Stimulated activated CD4-positive, alpha-beta T cell treated with anti-CD3 and anti-CD28 coated beads, Interleukin-4, amount 100 ng/mL, for 4 hours (primary cell): ENCODE measurements around the gene RDH8.
"Not testable (repeated sequence)": the region's sequence is repeated elsewhere in the genome, so short reads cannot be mapped to it uniquely, and the experiment has no call there.

ENCODE experiments used
- DNase-seq, 2 experiments: peaks; one replicate each; pipeline ENCODE4 v3.0.0-alpha.2; 2020

RDH8 gene

DNA sequence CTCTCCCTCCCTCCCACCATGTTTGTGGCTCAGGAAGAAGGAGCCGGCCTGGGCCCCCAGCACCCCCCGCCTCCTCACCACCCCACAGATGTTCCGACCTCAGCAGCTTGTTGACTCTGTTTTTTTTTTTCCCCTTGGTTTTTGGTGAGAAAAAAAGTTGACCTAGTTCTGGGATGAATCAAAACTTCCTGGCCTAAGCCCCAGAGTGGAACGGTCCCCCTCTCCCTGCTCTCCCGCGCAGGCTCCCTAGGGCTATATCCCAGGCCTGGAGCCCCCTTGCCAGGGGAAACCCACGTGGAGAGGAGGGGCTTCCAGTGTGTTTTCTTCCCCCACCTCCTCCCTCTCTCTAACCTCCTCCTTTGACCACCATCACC is 7.0 kb upstream of the RDH8 start:
- DNase-seq: no peak

- no peak for DNase-seq
These were observed 6.4 kb upstream of the RDH8 start for GRCh38 chr19:10006752-10007323.

DNA sequence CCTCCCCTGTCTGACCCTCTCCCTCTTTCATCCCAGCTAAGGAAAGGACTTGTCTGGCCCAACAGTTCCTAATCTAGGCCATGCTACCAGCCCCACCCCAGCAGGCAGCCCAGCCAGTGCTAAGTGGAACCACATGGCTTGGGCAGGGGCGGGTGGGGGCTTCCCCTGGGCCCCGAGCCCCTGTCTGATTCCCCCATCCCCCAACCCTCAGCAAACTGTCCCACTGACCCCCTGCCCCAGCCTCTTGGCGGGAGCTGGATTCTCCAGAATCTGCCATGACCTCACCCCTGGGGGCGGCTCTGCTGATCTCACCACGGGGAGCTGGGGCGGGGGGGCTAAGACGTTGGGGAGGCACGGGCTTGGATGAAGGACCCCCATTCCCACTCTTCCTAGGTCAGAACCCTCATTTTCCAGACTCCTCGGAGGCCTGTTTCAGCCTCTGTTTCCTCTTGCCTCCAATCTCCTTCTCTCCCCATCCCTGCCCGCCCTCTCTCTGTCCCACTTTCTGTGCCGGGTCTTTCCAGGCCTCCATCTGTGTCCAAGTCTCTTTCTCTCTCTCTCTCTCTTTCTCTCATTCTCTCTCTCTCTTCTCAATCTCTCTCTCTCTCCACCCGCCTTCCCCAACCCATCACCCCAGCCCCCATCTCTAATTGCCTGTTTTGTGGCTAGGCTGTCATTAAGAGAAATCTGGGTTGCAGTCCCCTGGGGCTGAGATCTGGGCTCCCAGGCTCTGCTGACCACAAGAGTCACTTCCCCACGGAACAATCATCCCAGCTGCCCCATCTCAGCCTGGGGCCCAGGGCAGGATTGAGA is 5.7 kb upstream of the RDH8 start:
- no peak for DNase-seq

DNA sequence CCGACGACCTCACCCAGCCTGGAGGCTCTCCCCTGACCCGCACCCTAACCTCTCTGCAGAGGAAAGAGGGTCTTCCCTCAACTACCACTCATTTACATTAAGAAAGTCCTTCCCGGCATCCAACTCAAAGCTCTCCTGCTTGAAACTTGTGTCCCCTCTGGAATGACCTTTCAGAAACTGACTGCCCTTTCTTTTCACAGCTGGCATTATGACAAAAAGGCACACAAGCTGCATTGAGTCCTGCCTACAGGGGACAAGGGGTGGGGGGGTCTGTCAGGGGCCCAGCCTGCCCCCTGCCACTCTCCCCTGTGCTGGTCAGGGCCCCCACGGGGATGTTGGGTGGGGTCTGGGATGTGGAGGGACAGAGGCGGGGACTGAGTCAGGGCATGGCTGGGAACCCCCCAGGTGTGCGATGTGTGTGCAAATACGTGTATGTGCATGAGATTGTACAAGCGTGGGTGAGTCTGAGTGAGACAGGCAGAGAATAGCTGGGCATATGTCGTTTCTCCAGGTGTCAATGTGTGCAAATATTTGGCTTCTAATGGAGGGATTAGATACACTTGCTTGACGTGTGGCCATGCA is 5.0 kb upstream of the RDH8 start:
- DNase-seq: no peak

DNA sequence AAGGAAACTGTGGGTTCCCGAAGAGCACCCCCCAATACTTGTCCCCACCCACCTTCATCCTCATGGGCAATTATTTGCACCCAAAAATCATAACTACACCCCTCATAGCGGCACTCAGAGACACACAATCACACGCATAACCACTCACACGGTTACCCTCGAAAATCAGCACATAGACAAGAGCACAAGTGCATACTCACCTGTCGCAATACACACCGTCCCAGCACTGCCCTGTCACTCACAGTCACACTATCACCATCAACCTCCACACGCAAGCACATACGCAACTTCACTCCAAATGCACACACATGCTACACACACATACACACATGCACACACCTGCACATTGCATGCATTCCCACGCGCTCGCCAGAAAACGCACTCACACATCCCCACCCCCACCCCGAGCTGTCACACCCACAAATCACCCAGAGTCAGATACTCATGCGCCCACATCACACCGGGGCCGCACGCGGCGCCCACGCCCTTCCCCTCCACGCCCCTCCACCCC is 3.5 kb upstream of the RDH8 start:
- DNase-seq: peak in 1 of 2 experiments; percentile 30

DNA sequence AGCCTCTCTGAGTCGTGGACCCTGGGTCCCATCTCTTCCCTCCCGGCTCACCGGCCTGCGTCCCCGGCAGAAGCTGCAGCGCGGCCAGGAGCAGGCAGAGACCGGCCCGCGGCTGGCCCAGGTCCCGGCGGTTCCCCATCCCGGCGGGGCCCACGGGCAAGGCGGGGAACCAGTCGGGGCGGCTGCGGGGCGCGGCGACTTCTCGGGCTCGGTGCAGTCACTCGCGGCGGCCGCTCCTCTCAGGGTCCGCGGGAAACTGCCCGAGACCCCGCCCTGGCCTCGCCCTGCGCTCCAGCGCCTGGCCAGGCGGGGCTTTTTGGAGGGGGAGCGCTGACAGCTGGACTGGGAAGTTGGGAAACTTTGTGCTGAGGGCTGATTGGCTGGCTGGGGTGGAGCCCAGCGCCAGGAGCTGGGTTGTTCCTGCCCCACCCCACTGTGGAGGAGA is 3.0 kb upstream of the RDH8 start, which contains the start of gene COL5A3:
Gene COL5A3 (minus strand): TSS at position 258 of the 445 bp plus-strand sequence. CDS start 119 bp downstream, at position 139.
- DNase-seq: no peak

GRCh38 chr19:10010939-10011338 is 2.3 kb upstream of the RDH8 start:
- no peak for DNase-seq

- DNase-seq: no peak
These were observed 1.3 kb upstream of the RDH8 start for GRCh38 chr19:10011974-10012373.

DNA sequence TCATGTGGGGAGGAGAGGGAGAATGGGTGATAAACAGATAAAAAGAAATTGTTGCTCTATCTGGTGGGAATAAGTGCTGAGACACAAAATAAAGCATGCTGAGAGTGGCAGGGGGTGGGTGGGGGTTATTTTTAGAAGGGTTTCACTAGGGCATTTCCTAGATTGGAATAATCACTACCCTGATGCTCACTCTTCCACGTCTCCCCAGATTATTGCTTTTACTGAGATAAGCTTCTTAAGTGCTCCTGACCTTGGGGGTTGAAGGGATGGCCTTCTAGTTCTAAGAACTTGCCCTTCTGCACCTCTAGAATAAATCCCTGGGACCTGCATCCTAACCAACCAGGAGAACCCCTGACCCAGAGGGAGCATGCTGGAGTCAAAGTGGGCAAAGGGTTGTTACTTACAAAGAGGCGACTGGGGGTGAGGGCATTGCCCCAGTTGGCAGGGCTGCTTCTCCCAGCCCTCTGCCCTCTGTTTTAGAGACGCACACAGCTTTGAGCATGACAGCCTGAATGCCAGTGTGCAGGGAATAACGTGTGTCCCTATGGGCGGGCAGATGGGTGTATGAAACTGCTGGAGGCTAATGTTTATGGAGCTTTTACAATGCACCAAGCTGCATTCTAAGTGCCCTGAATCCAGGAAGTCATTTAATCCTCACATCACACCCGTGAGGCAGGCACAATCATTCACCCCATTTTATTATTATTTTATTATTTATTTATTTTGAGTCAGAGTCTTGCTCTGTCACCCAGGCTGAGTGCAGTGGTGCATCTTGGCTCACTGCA is 743 bp downstream of the RDH8 start:
- DNase-seq: no peak

DNA sequence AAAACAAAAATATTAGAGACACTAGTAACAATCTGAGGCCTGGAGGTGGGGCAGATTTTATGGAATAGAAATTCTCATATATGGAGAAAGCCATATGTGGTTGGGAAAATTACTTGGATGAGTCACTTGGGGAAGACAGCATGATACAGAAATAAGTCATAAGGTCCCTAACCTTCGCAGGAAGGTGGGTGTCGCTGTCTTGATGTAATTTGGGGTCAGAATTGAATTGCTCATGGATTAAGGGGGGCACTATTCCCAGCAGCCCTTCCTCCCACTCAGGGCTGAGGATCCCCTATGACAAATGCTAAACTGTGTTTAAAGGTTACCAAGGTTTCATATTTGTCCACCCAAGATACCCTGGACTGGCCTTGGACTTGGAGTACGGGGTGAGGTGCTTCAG is 5.0 kb downstream of the RDH8 start:
- DNase-seq: no peak

- no peak for DNase-seq
These were observed 5.5 kb downstream of the RDH8 start for GRCh38 chr19:10018786-10019185.

DNA sequence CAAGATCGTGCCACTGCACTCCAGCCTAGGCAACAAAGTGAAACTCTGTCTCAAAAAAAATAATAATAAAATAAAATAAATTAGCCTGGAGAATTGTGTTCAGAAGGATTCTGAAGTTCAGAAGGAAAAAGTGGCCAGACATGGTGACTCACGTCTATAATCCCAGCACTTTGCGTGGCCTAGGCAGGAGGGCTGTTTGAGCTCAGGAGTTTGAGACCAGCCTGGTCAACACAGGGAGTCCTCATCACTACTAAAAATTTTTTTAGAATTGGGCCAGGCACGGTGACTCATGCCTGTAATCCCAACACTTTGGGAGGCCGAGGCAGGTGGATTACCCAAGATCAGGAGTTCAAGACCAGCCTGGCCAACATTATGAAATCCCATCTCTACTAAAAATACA is 6.0 kb downstream of the RDH8 start:
- no peak for DNase-seq

GRCh38 chr19:10020851-10021250 is 7.6 kb downstream of the RDH8 start:
- no peak for DNase-seq

GRCh38 chr19:10021446-10021845 is 8.2 kb downstream of the RDH8 start:
- DNase-seq: no peak

DNA sequence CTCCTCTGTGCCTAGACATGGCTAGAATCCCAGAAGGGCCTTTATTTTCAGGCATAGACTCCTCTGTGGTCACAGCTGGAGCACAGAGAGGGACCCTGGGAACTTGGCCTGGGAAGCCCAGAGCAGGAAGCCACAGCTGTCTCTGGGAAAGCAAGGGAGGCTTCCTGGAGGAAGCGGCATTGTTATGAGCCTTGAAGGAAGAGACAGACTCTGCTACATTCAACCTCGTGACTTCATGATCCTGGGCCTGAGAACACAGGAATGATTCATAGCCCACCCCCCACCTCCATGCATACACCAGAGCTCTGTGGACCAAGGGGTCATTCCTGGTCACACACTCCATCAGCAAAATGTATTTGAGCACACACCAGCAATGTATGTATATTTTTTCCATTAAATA is 8.6 kb downstream of the RDH8 start:
- DNase-seq: no peak

- DNase-seq: not testable (repeated sequence)
These were observed 9.8 kb downstream of the RDH8 start for GRCh38 chr19:10023096-10023495.

GRCh38 chr19:10026744-10027143 is 13.5 kb downstream of the RDH8 start:
- no peak for DNase-seq

- peak; percentile 58 to 75 for DNase-seq
These were observed 14.1 kb downstream of the RDH8 start for GRCh38 chr19:10027158-10027997.

- no peak for DNase-seq
These were observed 20.3 kb downstream of the RDH8 start for GRCh38 chr19:10033614-10034013.

GRCh38 chr19:10036601-10037071 is 23.4 kb downstream of the RDH8 start:
- no peak for DNase-seq

- DNase-seq: no peak
These were observed 24.1 kb downstream of the RDH8 start for GRCh38 chr19:10037367-10037766.

- DNase-seq: no peak
These were observed 24.5 kb downstream of the RDH8 start for GRCh38 chr19:10037809-10038208.
